ENCODE data around the gene ZNRF1.
"Not testable (repeated sequence)": the region's sequence is repeated elsewhere in the genome, so short reads cannot be mapped to it uniquely, and the experiment has no call there.

The ZNRF1 gene

GRCh38 chr16:75114946-75115825, 116.4 kb downstream of the ZNRF1 start:
- no peak for DNase-seq

- no peak for DNase-seq
These were observed 117.5 kb downstream of the ZNRF1 start, which contains the start of gene LDHD for GRCh38 chr16:75116081-75116910. Gene LDHD (minus strand): TSS chr16:75116780. CDS start chr16:75116720, 60 bp downstream.

GRCh38 chr16:75116911-75117245, 118.1 kb downstream of the ZNRF1 start:
- DNase-seq = no peak

GRCh38 chr16:75118943-75119539, 120.2 kb downstream of the ZNRF1 start:
- no peak for DNase-seq

- DNase-seq = no peak
These were observed 121.4 kb downstream of the ZNRF1 start for GRCh38 chr16:75120253-75120652.

GRCh38 chr16:75121949-75122568, 123.2 kb downstream of the ZNRF1 start:
- DNase-seq = no peak

- DNase-seq = no peak
These were observed 123.8 kb downstream of the ZNRF1 start for GRCh38 chr16:75122609-75123008.

GRCh38 chr16:75127713-75128415, 129.0 kb downstream of the ZNRF1 start:
- DNase-seq = no peak

- not testable (repeated sequence) for DNase-seq
These were observed 130.8 kb downstream of the ZNRF1 start for GRCh38 chr16:75129421-75130149.

- no peak for DNase-seq
These were observed 131.4 kb downstream of the ZNRF1 start for GRCh38 chr16:75130150-75130771.

GRCh38 chr16:75131081-75131480, 132.3 kb downstream of the ZNRF1 start:
- no peak for DNase-seq

- no peak for DNase-seq
These were observed 139.4 kb downstream of the ZNRF1 start for GRCh38 chr16:75138233-75138632.

GRCh38 chr16:75138636-75139035, 139.8 kb downstream of the ZNRF1 start:
- DNase-seq = no peak

- DNase-seq = no peak
These were observed 140.7 kb downstream of the ZNRF1 start for GRCh38 chr16:75139498-75139897.

- DNase-seq = no peak
These were observed 145.1 kb downstream of the ZNRF1 start for GRCh38 chr16:75143941-75144340.

- no peak for DNase-seq
These were observed 149.1 kb downstream of the ZNRF1 start for GRCh38 chr16:75147968-75148310.

- peak; percentile 95 for DNase-seq
These were observed 149.7 kb downstream of the ZNRF1 start, which contains the start of gene ZFP1 for GRCh38 chr16:75148311-75149195. Gene ZFP1 (plus strand): TSS chr16:75148524. CDS start chr16:75152952, 4,428 bp downstream.

- no peak for DNase-seq
These were observed 153.0 kb downstream of the ZNRF1 start for GRCh38 chr16:75151798-75152197.

- no peak for DNase-seq
These were observed 153.8 kb downstream of the ZNRF1 start for GRCh38 chr16:75152635-75153034.

- DNase-seq = no peak
These were observed 161.6 kb downstream of the ZNRF1 start for GRCh38 chr16:75160386-75160785.

Measured in CD4-positive, alpha-beta T cell treated with Interleukin-10 for 1 hour (primary cell).